ENCODE results near the gene KCNK7. TPM values are rescaled to one million over a fixed set of nuclear protein-coding genes. Genes with fewer than 3 reads are reported as not detected.

The KCNK7 gene
- total RNA-seq, 1 donor from 2014 or later: 1.5 TPM

GRCh38 chr11:65611758-65612603, 16.4 kb upstream of the KCNK7 start:
- DNase-seq (ENCODE audit: low spot score): no peak

GRCh38 chr11:65611028-65611757, 15.6 kb upstream of the KCNK7 start:
- no peak for DNase-seq (ENCODE audit: low spot score)

GRCh38 chr11:65610404-65610803, 14.8 kb upstream of the KCNK7 start:
- no peak for DNase-seq (ENCODE audit: low spot score)

GRCh38 chr11:65609665-65610064, 14.1 kb upstream of the KCNK7 start:
- no peak for DNase-seq (ENCODE audit: low spot score)

GRCh38 chr11:65609229-65609628, 13.6 kb upstream of the KCNK7 start:
- no peak for DNase-seq (ENCODE audit: low spot score)

- DNase-seq (ENCODE audit: low spot score): no peak
Measured at GRCh38 chr11:65607614-65608426, 12.2 kb upstream of the KCNK7 start.

GRCh38 chr11:65606876-65607613, 11.4 kb upstream of the KCNK7 start:
- peak; percentile 96 for DNase-seq (ENCODE audit: low spot score)

GRCh38 chr11:65604258-65604657, 8.7 kb upstream of the KCNK7 start:
- DNase-seq (ENCODE audit: low spot score): no peak

GRCh38 chr11:65599955-65600246, 4.3 kb upstream of the KCNK7 start:
- DNase-seq (ENCODE audit: low spot score): no peak

GRCh38 chr11:65599216-65599954, 3.8 kb upstream of the KCNK7 start:
- no peak for DNase-seq (ENCODE audit: low spot score)

GRCh38 chr11:65598258-65598699, 2.7 kb upstream of the KCNK7 start:
- no peak for DNase-seq (ENCODE audit: low spot score)

- no peak for DNase-seq (ENCODE audit: low spot score)
Measured at GRCh38 chr11:65596520-65596919, 920 bp upstream of the KCNK7 start.

GRCh38 chr11:65595131-65595530, 469 bp downstream of the KCNK7 start:
- DNase-seq (ENCODE audit: low spot score): no peak

- DNase-seq (ENCODE audit: low spot score): no peak
Measured at GRCh38 chr11:65593518-65594414, 1.8 kb downstream of the KCNK7 start.

- no peak for DNase-seq (ENCODE audit: low spot score)
Measured at GRCh38 chr11:65592858-65593517, 2.6 kb downstream of the KCNK7 start.

GRCh38 chr11:65591939-65592857, 3.4 kb downstream of the KCNK7 start:
- no peak for DNase-seq (ENCODE audit: low spot score)

GRCh38 chr11:65590240-65590738, 5.3 kb downstream of the KCNK7 start:
- DNase-seq (ENCODE audit: low spot score): no peak
